Hypothalamus (tissue), 51 donors: ENCODE data around the gene TM7SF3.
"Not testable (repeated sequence)": the region's sequence is repeated elsewhere in the genome, so short reads cannot be mapped to it uniquely, and the experiment has no call there.

Source experiments
- DNase-seq, 51 donors: peaks; one replicate each; lab custom pipeline; 2025; lab: John Stamatoyannopoulos, UW

Gene TM7SF3

GRCh38 chr12:27014085-27014858, at the start of gene TM7SF3:
TM7SF3 (minus strand) TSS chr12:27014384; CDS start chr12:27014168, 216 bp downstream.
- peak in 50 of 51 donors; percentile 43 to 95 (median 82) for DNase-seq

DNA sequence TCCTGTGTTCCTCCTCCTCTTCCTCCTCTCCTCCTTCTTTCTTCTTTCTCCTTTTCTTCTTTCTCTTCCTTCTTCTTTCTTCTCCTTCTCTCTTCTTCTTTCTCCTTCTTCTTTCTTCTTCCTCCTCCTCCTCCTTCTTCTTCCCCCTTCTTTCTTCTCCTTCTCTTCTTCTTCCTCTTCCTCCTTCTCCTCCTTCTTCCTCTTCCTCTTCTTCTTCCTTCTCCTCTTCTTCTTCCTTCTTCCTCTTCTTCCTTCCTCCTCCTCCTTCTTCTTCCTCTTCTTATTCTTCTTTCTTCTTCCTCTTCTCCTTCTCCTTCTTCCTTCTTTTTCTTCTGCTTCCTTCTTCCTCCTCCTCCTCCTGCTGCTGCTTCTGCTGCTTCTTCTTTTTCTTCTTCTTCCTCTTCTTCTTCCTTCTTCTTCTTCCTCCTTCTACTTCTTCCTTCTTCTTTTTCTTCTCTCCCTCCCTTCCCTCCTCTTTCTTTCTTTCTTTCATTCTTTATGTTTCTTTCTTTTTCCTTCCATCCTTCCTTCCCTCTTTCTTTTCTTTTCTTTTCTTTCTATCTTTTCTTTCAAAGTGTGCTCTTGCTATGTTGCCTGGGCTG, 49.2 kb upstream of the TM7SF3 start:
- DNase-seq = no peak

- no peak for DNase-seq
These were observed 47.1 kb upstream of the TM7SF3 start for GRCh38 chr12:27061317-27061716.

- DNase-seq = no peak
These were observed 46.6 kb upstream of the TM7SF3 start for GRCh38 chr12:27060740-27061139.

DNA sequence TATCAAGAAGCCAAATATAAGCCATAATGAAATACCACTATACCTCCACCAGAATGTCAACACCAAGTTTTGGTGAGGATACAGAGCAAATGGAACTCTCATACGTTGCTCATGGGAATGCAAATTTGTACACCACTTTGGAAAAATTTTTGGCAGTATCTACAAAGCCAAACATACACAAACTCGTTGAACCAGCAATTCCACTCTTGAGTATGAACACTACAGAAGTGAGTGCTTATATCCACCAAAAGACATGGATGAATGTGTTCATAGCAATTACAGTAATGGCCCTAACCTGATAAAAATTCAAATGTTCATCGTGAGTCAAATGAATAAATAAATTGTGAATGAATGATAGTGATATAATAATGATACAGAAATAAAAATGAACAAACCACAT, 43.4 kb upstream of the TM7SF3 start:
- DNase-seq = no peak

GRCh38 chr12:27055966-27056365, 41.8 kb upstream of the TM7SF3 start:
- no peak for DNase-seq

GRCh38 chr12:27052742-27053141, 38.6 kb upstream of the TM7SF3 start:
- DNase-seq = no peak

DNA sequence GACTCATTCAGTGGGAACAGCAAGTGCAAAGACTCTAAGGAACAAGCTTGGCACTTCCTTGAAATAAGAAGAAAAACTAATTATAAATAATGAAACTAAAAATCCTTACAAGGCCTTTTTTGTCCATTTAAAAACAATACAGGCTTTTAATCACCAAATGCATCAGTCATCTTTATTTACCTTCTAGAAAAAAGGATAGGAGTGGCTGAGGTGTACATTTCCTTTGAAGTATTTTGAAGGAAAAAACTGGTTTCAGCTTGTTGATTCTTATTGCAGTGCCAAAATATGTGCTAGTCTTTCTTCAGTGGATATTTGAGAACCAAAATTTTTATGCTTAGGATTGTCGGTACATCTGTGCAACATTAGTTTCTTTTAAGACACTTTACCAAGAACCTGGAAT, 38.0 kb upstream of the TM7SF3 start:
- DNase-seq = no peak

GRCh38 chr12:27048822-27049752, 34.9 kb upstream of the TM7SF3 start:
- DNase-seq = no peak

DNA sequence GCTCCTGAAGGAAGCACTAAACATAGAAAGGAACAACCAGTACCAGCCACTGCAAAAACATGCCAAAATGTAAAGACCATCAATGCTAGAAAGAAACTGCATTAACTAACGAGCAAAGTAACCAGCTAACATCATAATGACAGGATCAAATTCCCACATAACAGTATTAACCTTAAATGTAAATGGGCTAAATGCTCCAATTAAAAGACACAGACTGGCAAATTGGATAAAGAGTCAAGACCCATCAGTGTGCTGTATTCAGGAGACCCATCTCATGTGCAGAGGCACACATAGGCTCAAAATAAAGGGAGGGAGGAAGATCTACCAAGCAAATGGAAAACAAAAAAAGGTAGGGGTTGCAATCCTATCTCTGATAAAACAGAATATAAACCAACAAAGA, 27.8 kb upstream of the TM7SF3 start:
- not testable (repeated sequence) for DNase-seq

DNA sequence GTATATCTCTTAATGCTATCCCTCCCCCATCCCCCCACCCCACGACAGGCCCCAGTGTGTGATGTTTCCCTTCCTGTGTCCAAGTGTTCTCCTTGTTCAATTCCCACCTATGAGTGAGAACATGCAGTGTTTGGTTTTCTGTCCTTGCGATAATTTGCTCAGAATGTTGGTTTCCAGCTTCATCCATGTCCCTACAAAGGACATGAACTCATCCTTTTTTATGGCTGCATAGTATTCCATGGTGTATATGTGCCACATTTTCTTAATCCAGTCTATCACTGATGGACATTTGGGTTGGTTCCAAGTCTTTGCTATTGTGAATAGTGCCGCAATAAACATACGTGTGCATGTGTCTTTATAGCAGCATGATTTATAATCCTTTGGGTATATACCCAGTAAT, 26.5 kb upstream of the TM7SF3 start:
- DNase-seq = not testable (repeated sequence)

DNA sequence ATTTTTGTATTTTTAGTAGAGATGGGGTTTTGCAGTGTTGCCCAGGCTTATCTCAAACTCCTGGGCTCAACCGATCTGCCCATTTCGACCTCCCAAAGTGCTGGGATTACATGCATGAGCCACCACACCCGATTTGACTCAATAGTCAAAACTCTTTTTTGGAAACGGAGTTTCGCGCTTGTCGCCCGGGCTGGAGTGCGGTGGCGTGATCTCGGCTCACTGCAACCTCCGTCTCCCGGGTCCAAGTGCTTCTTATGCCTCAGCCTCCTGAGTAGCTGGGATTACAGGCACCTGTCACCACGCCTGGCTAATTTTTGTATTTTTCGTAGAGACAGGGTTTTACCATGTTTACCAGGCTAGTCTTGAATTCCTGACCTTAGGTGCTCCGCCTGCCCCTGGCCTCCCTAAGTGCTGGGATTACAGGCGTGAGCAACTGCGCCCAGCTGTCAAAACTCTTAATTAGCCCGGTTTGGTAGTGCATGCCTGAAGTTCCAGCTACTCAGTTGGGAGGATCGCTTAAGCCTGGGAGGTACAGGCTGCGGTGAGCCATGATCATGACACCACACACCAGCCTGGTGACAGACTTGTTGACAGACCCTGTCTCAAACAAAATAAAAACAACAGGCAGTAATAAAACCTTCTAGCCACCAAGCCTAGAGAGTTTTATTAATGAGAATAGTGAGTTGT, 20.6 kb upstream of the TM7SF3 start:
- DNase-seq = no peak

DNA sequence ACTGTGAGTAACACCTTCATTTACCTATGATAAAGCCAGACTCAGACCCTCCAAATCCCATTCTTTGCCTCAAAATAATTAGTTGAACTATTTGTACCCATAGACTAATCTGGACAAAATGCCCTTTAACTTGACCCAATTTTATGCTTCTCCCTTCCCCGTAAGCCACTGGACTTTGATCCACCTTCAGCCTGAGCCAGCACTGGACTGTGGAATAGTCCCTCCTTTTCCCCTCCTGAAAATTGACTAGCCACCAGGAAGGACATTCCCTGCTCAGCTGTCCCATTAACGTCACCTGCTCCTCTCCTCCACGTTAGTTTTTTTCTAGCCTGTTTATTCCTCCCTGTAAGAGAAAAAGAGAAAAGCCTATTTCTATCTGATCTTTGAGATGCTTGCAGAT, 18.5 kb upstream of the TM7SF3 start:
- no peak for DNase-seq

DNA sequence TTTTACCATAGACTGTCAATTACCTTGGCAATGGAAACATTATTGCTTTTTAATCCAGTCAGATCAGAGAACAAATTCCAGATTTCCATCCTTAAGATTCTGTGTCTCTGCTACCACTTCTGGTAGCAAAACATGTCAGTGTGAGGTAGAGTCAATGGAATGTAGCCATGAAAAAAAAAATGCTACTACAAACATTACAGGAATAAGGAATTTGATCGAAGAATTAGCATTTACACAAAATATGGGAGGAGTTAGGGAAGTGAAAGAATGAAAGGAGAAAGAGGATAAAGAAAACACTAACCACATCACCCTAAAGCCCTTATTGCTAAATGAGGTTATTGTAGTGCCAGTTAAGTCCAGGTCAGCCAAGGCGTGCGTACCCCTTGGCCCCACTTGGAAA, 17.3 kb upstream of the TM7SF3 start:
- no peak for DNase-seq

- DNase-seq = no peak
These were observed 12.1 kb upstream of the TM7SF3 start for GRCh38 chr12:27026257-27026656.

- no peak for DNase-seq
These were observed 10.9 kb upstream of the TM7SF3 start for GRCh38 chr12:27025116-27025515.

GRCh38 chr12:27024291-27024690, 10.1 kb upstream of the TM7SF3 start:
- no peak for DNase-seq

DNA sequence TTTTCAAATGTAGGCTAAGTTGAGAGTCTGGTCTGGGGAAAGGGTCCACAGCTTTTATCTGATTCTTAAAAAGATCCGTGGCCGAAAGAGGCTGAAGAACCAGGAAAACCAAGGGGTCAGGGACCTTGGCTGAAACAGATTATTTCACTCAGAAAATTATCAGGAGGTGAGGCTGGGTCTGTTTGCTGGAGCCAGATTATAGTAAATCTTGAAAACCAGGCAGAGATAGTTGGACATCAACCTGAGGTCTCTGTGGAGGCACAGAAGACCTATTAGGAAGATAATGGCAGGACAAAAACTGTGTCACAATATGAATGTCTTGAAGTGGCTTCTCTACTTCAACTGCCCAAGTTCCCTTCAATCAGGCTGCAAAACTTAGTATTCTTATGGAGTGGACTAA, 6.6 kb upstream of the TM7SF3 start:
- DNase-seq = no peak

GRCh38 chr12:27018037-27018436, 3.9 kb upstream of the TM7SF3 start:
- no peak for DNase-seq

GRCh38 chr12:27017163-27017823, 3.1 kb upstream of the TM7SF3 start:
- DNase-seq = not testable (repeated sequence)
